ENCODE results near the gene UBR4.

- TF ChIP-seq FOXM1 (IDR thresholded peaks at IDR 0.05; ENCODE audit: borderline replicate concordance) (no peak), FOXA1 (IDR thresholded peaks at IDR 0.05) (no peak), SUZ12 (IDR thresholded peaks at IDR 0.05) (no peak), SP1 (IDR thresholded peaks at IDR 0.05) (no peak), BHLHE40 (IDR thresholded peaks at IDR 0.05; ENCODE audit: borderline replicate concordance) (no peak), TARDBP (IDR thresholded peaks at IDR 0.05) (no peak), ZNF384 (IDR thresholded peaks at IDR 0.05) (no peak)
These were observed 27.8 kb downstream of the UBR4 start for GRCh38 chr1:19182223-19182622.
